ENCODE data around the gene ARHGEF1.
"Not testable (repeated sequence)": the region's sequence is repeated elsewhere in the genome, so short reads cannot be mapped to it uniquely, and the experiment has no call there.

ARHGEF1 gene

DNA sequence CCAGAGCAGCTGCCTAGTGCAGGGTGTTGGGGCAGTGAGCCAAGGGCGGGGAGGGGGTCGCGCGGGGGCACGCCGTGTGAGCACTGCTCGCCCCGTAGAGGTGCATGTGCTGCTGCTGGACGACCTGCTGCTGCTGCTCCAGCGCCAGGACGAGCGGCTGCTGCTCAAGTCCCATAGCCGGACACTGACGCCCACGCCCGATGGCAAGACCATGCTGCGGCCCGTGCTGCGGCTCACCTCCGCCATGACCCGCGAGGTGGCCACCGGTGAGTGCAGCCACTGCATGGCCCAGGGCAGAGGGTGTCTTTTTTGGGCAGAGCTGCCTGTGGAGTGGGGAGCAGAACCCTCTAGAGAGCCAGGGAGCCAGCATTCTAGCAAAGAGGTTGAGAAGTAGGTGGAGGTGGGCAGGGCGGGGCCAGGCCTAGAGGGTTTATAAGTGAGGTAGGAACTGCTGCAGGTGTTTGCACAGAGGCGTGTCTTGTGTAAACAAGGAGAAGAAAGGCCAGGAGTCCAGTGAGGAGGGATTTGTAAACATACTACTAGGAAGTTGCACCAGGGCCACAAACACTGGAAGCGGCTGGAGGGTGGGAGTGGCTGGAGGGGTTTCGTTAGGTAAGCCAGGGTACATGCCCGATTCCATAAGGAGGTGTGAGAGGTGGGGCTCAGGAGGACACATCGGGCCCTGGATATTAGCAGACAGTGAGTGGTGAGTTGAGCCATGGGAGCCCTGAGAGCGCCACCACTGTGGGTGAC lies 21.3 kb downstream of the ARHGEF1 start:
- DNase-seq (ENCODE audit: low read depth in 2 of 2), result no peak

GRCh38 chr19:41905273-41906002 lies 22.5 kb downstream of the ARHGEF1 start:
- no peak for DNase-seq (ENCODE audit: low read depth in 2 of 2)

GRCh38 chr19:41906271-41906670 lies 23.3 kb downstream of the ARHGEF1 start:
- no peak for DNase-seq (ENCODE audit: low read depth in 2 of 2)

GRCh38 chr19:41906916-41907680 lies 24.1 kb downstream of the ARHGEF1 start:
- no peak for DNase-seq (ENCODE audit: low read depth in 2 of 2)

DNA sequence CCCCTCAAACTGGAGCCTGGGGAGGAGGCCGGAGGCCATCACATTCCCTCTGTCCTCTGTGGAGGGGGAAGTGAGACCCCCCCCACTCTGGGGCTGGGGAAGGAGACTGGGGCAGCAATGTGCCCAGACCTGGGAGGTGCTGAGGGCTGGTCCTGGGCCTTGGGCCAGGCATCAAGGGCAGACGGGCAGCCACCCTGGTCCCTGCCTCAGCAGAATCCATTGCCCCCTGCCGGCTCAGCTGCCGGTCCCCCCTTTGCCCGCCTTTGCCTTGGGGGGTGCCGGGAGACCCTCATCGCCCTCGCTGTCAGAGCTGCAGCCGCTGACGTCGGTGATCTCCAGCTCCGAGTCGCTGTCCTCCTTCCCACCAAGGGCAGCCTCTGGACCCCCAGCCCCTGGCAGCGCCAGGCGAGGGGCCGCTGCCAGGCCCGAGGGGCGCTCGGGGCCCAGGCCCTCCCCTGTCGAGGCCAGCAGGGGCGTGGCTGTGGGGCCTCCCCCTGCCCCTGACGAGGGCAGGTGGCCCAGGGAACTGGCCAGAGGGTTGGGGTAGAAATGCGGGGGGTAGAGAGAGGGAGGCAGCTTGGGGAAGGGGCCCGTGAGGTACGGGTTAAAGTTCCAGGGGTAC lies 25.1 kb downstream of the ARHGEF1 start:
- no peak for DNase-seq (ENCODE audit: low read depth in 2 of 2)

GRCh38 chr19:41908724-41909464 lies 25.9 kb downstream of the ARHGEF1 start:
- no peak for DNase-seq (ENCODE audit: low read depth in 2 of 2)

DNA sequence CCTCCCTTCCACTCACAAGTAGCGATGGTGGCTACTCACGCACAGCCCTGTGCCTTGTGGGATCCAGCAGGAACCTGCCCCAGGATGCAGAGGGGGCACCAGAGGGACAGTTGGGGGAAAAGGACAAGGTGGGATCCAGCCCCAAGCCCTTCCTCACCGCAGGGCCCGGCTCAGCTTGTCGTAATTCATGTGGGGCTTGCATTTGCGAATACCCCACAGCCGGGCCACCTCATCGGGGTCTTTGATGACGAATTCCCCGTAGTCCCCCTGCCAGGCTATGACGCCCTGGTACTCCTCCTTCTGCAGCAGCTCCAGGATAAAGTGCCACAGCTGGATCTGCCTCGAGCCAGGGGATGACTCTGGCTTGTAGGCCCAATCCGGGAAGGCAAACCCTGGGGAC lies 26.7 kb downstream of the ARHGEF1 start:
- DNase-seq (ENCODE audit: low read depth in 2 of 2), result no peak

DNA sequence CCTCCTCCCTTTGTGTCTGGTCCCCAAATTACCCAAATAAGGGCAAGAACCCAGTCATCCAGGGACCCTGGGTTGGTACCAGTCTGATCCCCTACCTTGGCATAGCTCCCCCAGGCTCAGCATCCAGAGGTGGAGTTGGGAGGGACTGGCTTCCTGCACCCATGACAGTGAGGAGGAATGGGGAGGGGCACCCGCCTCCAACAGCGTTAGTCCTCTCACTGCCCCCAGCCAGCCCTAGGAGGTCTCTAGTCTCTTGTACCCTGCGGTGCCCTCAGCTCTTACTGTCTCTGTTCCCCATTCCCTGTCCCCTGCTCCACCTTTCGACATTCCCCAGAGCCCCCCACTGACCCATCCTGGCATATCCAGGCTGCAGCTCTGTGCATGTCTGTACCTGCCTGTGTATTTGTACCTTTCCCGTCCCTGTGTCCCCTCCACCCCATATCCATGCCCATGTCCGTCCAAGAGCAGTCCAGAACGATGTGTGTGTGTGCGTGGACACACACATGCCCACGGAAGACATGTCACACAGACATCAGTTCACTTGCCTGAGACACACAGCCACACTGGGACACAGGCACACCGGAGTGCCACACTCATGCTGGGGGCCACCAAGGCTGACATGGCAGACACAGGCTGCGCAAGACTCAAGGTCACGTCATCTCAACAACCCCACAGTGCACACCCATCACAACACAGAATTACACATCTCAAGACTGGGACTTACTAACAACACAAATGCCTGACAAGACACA lies 27.4 kb downstream of the ARHGEF1 start:
- no peak for DNase-seq (ENCODE audit: low read depth in 2 of 2)

GRCh38 chr19:41910992-41911888 lies 28.3 kb downstream of the ARHGEF1 start:
- no peak for DNase-seq (ENCODE audit: low read depth in 2 of 2)

GRCh38 chr19:41911889-41912731 lies 29.1 kb downstream of the ARHGEF1 start:
- no peak for DNase-seq (ENCODE audit: low read depth in 2 of 2)

- no peak for DNase-seq (ENCODE audit: low read depth in 2 of 2)
Observed at GRCh38 chr19:41912899-41913537, 30.0 kb downstream of the ARHGEF1 start.

GRCh38 chr19:41913538-41914423 lies 30.8 kb downstream of the ARHGEF1 start:
- no peak for DNase-seq (ENCODE audit: low read depth in 2 of 2)

- DNase-seq (ENCODE audit: low read depth in 2 of 2), result not testable (repeated sequence)
Observed at GRCh38 chr19:41914424-41914834, 31.4 kb downstream of the ARHGEF1 start.

GRCh38 chr19:41915021-41915775 lies 32.2 kb downstream of the ARHGEF1 start:
- DNase-seq (ENCODE audit: low read depth in 2 of 2), result no peak

- DNase-seq (ENCODE audit: low read depth in 2 of 2), result no peak
Observed at GRCh38 chr19:41915776-41916414, 32.9 kb downstream of the ARHGEF1 start.

DNA sequence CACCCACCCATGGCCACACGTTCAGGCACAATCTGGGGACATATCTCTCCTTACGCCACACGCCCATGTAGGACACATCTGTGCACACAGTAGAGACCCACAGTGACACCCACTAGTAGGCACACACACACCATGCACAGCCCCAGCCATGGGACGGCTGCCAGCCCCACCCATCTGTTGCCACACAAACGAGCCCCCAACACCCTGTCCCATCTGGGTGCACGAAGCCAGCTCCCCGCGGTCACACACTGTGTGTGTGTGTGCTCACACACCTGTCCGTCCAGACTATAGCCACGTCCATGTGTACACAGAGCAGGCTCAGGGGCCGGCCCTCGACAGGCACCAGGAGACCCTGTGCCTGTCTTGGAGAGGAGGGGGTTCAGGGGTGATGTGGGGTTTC lies 34.7 kb downstream of the ARHGEF1 start:
- no peak for DNase-seq (ENCODE audit: low read depth in 2 of 2)
